Measurements from ENCODE around the gene SLC17A8. TPM values are rescaled to one million over a fixed set of nuclear protein-coding genes. Genes with fewer than 3 reads are reported as not detected.

Gene SLC17A8
- total RNA-seq, 1 experiment from 2014 or later, result not detected

GRCh38 chr12:100460702-100461101 is 103.8 kb downstream of the SLC17A8 start:
- H3K9me3 Mint-ChIP-seq, result no peaks in the 10 kb centered on the region
- H3K4me2 ChIP-seq (ENCODE audit: insufficient read depth, insufficient read length, low read length), result no peak overlapping the region

More at GRCh38 chr12:100460702-100461101, 103.8 kb downstream of the SLC17A8 start:
- no peak for DNase-seq
- H3K23ac ChIP-seq (ENCODE audit: insufficient read length, low read depth, low read length), result no peak overlapping the region
- no peaks in the 10 kb centered on the region for H3K36me3 Mint-ChIP-seq (ENCODE audit: insufficient read depth in 1 of 3, low read depth in 3 of 3)
- no peak overlapping the region for H3K18ac ChIP-seq (ENCODE audit: insufficient read length, low read depth, low read length)
- no CpG with 5 or more reads among the region's 3 CpGs for WGBS (ENCODE audit: extremely low coverage, insufficient read length, low lambda C conversion rate)
- H3K23me2 ChIP-seq (ENCODE audit: insufficient read length, low read depth, low read length, poor library complexity, severe bottlenecking), result no peaks in the 10 kb centered on the region
- no peaks in the 10 kb centered on the region for H3K27me3 Mint-ChIP-seq (ENCODE audit: low read depth)
- H4K8ac ChIP-seq (replicated peaks; ENCODE audit: insufficient read length, low read depth, low read length), result no peak overlapping the region
- no peak overlapping the region for H2BK120ac ChIP-seq (ENCODE audit: low read depth, low read length, poor library complexity, severe bottlenecking)
- H3K79me1 ChIP-seq (ENCODE audit: insufficient read depth, low read depth, low read length, poor library complexity, severe bottlenecking), result no peaks in the 10 kb centered on the region
- no peak overlapping the region for H2BK12ac ChIP-seq (ENCODE audit: insufficient read length, low read depth, low read length)
- no peak overlapping the region for H3K27ac Mint-ChIP-seq
- H4K20me1 ChIP-seq (ENCODE audit: control insufficient read depth, insufficient read depth, insufficient read length), result no peaks in the 10 kb centered on the region
- no peak overlapping the region for H3K4ac ChIP-seq (ENCODE audit: low read depth, low read length)
- no peak overlapping the region for H2BK20ac ChIP-seq (ENCODE audit: low read depth, low read length, poor library complexity, severe bottlenecking)
- H3K4me1 Mint-ChIP-seq, result peaks cover 10% of the 10 kb centered on the region in 2 experiments
- H3K4me1 ChIP-seq (ENCODE audit: insufficient read depth, low read length), result no peaks in the 10 kb centered on the region
- H2AK5ac ChIP-seq (ENCODE audit: insufficient read length, low read length), result no peak overlapping the region
- no peak for TF ChIP-seq CTCF (conservative IDR thresholded peaks at IDR 0.05)
- H3K56ac ChIP-seq (ENCODE audit: insufficient read length, low read depth, low read length), result no peak overlapping the region
- H4K91ac ChIP-seq (ENCODE audit: insufficient read length, low read depth, low read length), result no peak overlapping the region
- no peak overlapping the region for H2BK5ac ChIP-seq (ENCODE audit: insufficient read length, low read length)
- H3K79me2 ChIP-seq (ENCODE audit: insufficient read depth, low read length), result no peaks in the 10 kb centered on the region
- H3K9ac ChIP-seq (ENCODE audit: extremely low read depth, insufficient read length, low read length), result no peak overlapping the region
- H3K27me3 ChIP-seq (ENCODE audit: insufficient read depth, low read length), result no peaks in the 10 kb centered on the region
- no peak overlapping the region for H3K27ac ChIP-seq (ENCODE audit: insufficient read length, low read depth, low read length)
- no peaks in the 10 kb centered on the region for H3K9me3 ChIP-seq (ENCODE audit: control insufficient read depth, low read depth, low read length)
- H2BK15ac ChIP-seq (ENCODE audit: low read depth, low read length), result no peak overlapping the region
- H3T11ph ChIP-seq (ENCODE audit: low read length), result no peak overlapping the region
- no peak overlapping the region for H2AFZ ChIP-seq (ENCODE audit: low read length)
- H3K4me3 Mint-ChIP-seq, result no peak overlapping the region
- H3K14ac ChIP-seq (ENCODE audit: insufficient read depth, low read length), result no peak overlapping the region
- H4K5ac ChIP-seq (ENCODE audit: insufficient read length, low read depth, low read length), result no peak overlapping the region
